ENCODE results near the gene ZNF678.
"Not testable (repeated sequence)": the region's sequence is repeated elsewhere in the genome, so short reads cannot be mapped to it uniquely, and the experiment has no call there.

DNA sequence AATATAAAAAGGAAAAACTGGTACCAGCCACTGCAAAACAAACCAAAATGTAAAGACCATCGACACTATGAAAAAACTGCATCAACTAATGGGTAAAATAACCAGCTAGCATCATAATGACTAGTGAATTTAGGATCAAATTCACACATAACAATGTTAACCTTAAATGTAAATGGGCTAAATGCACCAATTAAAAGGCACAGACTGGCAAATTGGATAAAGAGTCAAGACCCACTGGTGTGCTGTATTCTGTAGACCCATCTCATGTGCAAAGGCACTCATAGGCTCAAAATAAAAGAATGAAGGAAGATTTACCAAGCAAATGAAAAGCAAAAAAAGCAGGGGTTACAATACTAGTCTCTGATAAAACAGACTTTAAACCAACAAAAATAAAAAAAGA lies 138.3 kb downstream of the ZNF678 start:
- TF ChIP-seq CTCF (IDR thresholded peaks at IDR 0.05; ENCODE audit: borderline replicate concordance, extremely low read depth, low read length, poor library complexity, severe bottlenecking); EZH2 (IDR thresholded peaks at IDR 0.05; ENCODE audit: borderline replicate concordance, low read depth, low read length, severe bottlenecking): not testable (repeated sequence)

All from DND-41 (cell line).